SHP77 treated with DMSO at 0.1 percent for 48 hours (cell line): ENCODE data around the gene NCK1.
"Not testable (repeated sequence)": the region's sequence is repeated elsewhere in the genome, so short reads cannot be mapped to it uniquely, and the experiment has no call there.

Experiments used
- DNase-seq: peaks from one replicate; lab custom pipeline; 2025; lab: John Stamatoyannopoulos, UW

NCK1 gene

DNA sequence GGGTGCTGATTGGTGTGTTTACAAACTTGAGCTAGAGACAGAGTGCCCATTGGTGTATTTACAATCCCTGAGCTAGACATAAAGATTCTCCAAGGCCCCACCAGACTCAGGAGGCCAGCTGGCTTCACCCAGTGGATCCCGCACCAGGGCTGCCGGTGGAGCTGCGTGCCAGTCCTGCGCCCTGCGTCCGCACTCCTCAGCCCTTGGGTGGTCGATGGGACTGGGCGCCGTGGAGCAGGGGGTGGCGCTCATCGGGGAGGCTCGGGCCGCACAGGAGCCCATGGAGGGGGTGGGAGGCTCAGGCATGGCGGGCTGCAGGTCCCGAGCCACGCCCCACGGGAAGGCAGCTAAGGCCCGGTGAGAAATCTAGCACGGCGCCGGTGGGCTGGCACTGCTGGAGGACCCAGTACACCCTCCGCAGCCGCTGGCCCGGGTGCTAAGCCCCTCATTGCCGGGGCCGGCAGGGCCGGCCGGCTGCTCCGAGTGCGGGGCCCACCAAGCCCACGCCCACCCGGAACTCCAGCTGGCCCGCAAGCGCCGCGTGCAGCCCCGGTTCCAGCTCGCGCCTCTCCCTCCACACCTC, 125.5 kb downstream of the NCK1 start:
- DNase-seq: not testable (repeated sequence)

DNA sequence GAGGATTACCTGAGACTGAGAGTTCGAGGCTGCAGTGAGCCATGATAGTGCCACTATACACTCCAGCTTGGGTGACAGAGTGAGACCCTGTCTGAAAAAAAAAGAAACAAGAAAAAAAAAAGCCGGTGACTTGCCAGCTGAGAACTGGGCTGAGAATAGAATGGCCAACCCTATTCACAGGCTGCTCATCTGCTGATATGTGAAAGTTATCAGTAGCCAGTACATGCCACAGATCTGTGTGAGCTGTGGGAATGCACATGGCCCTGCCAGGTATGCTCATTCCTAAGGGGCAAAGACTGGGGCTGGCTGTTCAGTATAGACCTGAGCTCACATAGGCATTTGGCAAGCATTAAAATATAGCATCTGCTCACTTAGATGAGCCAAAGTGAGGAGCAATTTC, 126.6 kb downstream of the NCK1 start:
- DNase-seq: no peak

DNA sequence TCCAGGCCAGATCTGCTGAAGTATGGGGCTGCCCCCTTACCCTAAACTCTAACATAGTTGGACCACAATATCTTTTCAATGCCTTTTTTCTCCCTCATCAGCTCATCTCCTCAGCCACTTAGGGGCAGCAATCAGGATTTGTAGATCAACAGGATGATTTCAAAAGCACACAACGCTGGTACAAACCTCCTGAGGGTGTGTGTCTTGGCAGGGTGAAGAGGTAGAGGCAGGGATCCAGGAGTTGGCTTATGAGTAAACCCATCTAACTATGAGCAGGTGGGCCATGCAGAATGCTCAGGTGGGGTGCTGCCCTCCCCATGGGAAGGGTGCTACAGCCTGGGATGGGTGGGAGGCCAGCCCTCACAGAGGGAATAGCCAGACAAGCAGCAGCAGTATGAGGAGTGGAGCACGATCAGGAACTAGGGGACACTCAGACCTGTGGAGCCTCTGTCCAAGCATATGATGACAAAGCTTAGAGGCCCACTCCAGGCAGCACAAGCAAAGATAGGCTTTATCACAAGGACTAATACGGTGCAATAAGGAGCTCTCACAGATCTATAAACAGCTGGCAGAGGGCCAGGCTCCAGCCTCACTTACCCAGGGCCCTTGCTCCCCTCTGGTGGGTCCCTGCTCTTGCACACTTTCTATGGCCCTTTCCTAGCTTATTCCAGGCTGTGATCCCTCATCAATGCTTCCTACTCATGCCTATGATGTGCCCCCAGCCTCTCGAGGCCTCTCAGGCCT, 127.9 kb downstream of the NCK1 start:
- no peak for DNase-seq

DNA sequence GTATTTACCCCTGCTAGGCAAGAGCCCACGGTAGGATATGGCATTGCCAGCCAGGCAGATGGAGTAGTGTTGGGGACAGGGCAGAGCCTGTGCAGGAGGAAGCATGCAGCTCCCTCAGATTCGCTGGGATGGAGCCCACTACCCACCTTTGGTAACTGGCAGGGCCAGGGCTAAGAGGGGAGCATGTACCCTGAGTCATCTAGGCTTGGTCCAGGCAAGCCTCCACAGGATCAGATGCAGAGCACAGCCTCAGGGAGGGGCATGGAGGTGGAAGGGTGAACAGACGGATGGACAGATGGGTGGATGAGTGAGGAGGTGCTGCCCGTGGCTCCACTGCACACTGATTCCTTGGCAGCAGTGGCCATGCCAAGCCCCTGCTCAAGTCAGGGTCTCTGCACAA, 128.8 kb downstream of the NCK1 start:
- DNase-seq: no peak

DNA sequence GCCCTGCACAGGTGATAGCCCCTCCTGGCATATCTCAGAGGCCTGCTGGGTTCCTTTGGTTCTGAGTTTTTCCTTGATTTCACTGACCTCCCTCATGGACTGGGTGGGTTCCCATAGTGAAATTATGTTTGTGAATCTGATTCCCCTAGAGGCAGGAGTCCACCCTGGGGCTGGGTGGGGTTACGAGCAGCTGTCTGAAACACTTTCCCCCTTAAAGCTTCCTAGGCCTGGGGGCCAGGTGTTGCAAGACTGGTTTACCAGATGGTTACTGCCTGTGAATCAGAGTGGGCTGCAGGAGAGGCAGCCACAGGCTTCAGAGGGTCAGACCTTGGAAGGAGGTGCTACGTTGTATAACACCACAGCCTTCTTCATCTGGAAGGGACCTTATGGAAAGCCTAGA, 130.1 kb downstream of the NCK1 start:
- no peak for DNase-seq

DNA sequence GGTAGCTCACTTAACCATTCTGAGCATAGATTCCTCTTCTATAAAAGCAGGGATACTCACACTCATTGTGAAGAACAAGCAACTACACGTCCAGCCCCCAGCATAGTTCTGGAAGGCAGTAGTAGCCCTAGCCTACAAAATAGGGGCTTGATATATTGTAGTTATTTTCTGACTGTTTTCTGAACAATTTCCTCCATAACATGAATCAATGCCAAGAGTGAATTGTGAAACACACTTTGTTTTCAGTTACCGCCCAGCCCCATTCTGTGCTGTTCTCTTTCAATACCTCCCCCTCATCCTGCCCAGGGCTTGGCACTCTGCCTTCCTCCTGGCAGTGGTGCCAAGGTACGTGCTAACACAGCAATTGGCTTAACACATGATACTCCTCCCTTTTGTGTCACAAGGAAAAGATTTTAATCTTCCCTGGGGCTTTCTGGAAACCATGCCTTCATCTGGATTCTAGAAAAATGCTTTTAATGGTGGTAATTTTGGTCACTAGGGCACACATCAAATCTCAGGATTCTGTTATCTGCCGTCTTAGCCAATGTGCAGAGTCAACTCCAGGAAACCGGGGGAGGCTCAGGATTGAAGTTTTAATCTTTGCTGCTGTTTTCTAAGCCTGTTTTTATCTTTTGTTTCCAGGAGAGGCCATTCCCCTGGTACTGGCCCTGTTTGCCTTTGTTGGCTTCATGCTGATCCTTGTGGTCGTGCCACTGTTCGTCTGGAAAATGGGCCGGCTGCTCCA, 132.9 kb downstream of the NCK1 start:
- no peak for DNase-seq

DNA sequence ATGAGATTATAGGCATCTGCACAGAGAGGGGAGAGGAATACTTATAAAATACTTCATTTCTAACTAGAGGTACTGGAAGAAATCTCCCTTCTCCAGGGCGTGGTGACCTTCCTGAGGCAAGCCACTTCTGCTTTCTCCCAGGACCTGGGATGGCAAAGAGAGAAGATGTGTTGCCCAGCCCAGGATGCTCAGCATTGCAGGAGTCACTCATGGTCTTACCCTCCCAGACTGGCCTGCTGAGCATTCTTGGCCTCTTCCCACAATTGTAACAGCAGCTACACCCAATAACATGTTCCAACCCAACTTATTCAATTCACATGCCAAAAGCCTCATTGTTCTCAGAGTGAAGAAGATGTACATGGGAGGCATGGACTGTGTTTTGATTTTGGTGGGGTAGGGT, 133.6 kb downstream of the NCK1 start:
- DNase-seq: no peak
